ENCODE data around the gene CHSY1.

GRCh38 chr15:101237251-101237650 is 14.6 kb downstream of the CHSY1 start:
- TF ChIP-seq POLR2A (IDR thresholded peaks at IDR 0.05; ENCODE audit: low read depth) = no peak
- no peak for TF ChIP-seq POLR2AphosphoS5 (IDR thresholded peaks at IDR 0.05)
- TF ChIP-seq CTCF (IDR thresholded peaks at IDR 0.05) = no peak
